HG02981 (cell line): Measurements from ENCODE around the gene RPA3.
A peak's percentile ranks its signal among the peaks of the same experiment; 100 is the strongest.

Source experiments
- ATAC-seq: cut with Tn5 transposase; IDR thresholded peaks from one replicate; pipeline ENCODE4 v1.9.1; 2021; ENCODE audit warnings: mild to moderate bottlenecking, moderate library complexity; ENCODE audit not compliant: unreplicated experiment

RPA3 gene

DNA sequence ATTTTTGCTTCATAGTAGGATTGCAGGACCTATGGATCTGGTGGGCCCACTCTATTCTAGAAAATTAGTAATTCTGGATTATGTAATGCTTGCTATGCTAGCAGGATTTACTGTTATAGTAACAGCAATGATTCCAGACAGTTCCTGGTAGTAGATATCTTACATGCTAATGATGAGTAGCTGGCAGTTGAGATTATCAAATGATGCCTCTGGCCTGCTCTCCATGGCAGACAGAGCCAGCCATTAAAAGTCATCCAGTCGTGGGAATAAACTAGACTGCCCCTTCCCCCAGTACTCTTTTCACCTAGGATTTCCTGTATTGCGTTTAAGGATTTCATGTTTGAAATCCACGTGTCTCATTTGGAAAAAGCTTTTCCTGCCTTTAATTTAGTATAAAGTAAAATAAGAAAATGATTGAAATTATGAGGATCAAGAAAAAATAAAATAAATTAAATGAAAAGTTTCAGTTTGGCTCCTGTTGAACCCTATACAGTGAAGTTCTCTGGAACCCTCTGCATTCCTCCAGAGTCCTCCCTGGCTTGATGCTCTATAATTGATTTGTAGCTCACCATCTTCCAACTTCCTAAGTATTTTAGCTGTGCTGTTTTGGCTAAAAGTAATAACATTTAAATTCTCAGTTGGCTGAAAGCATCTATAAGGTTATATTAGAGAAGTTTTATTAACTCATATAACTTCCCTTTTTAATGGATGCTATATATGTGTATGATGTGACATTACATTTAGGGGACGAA is 63.3 kb downstream of the RPA3 start:
- no peak for ATAC-seq

DNA sequence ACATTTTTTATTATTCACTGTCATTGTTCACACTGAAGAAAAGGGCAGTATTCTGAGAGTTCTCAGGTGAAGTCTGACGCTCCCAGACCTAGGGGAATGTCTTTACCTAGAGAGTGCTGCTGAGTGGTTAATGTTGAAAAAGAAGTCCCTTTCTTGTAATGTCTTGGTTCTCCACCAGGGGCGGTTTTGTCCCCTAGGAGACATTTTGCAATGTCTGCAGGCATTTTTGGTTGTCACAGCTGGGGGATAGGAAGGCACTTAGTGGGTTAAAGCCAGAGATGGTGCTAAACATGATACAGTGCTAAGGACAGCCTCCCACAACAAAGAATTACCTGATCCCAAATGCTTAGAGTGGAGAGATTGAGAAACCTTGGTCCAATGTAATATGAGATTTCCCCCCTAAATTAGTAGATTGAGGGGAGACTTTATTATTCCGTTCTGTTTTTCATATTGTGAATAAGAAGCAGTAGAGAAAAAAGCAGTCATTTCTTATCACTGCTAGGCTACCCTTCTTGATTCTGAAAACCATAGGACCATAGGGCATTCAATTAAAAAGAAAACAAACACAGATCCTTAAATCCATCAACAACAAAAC is 64.7 kb downstream of the RPA3 start:
- ATAC-seq = no peak

GRCh38 chr7:7652798-7653540 is 65.4 kb downstream of the RPA3 start:
- no peak for ATAC-seq

GRCh38 chr7:7651479-7651878 is 66.9 kb downstream of the RPA3 start:
- ATAC-seq = no peak

GRCh38 chr7:7650682-7651206 is 67.7 kb downstream of the RPA3 start:
- no peak for ATAC-seq

GRCh38 chr7:7647495-7648036 is 70.8 kb downstream of the RPA3 start:
- no peak for ATAC-seq

DNA sequence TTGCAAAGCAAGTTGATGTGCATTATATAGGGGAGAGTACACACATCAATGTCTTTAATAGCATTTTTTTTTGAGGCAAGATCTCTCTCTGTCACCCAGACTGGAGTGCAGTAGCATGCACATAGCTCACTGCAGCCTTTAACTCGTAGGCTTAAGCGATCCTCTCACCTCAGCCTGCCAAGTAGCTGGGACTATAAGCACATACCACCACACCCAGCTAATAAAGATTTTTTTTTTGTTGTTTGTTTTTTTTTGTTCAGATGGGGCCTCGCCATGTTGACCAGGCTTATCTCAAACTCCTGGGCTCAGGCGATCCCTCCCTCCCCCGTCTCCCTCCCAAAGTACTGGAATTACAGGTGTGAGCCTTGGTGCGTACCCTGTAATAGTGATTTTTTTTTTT is 76.3 kb downstream of the RPA3 start:
- ATAC-seq = no peak

DNA sequence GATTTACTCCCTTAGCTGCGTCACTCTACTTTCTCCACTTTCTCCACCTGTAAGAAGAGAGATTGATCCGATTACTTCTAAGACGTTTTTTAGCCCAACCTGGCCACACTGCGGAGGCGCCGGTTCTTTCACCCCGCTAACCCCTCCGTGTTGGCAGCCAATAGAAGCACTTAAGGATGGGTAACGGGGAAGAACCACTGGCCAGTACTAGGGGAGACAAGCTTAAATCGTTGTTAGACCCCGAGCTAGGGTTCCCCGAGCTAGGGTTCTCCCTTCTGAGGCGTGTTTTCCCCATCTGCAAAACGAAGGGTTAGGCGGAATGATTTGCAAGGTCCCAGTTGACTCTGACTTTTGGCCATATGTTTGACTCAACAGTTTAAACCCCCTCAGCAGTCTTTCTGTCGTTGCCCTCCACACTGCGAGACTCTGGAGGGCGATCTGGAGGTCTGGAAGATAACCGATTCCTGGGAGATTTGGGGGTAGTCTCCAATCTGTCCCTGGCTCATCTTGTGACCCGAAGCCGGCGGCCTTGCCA is 77.2 kb downstream of the RPA3 start:
- peak; percentile 13 for ATAC-seq

- ATAC-seq = peak; percentile 96
Measured at GRCh38 chr7:7640221-7641128, 77.9 kb downstream of the RPA3 start, which contains the start of gene UMAD1. TSS of gene UMAD1 (plus strand) at chr7:7640752. CDS start at chr7:7673372, 32,620 bp downstream.

DNA sequence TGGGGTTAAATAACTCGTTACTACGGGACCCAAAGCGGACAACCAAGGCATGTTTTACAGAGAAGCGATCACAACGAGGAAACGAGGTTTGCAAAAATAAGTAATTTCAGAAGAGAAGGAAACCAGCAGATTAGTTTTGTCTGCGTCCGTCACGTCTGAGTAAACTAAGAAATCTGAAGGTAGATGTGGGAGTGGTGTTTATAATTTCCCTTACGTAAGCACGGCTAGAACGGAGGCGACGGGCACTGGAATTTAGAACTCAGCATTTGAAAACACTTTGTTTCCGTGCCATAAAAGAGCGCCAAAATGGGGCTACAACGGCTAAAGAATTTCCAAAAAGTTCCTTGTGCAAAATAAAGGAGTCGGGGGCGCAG is 78.6 kb downstream of the RPA3 start:
- ATAC-seq = no peak

- no peak for ATAC-seq
Measured at GRCh38 chr7:7639421-7639820, 79.0 kb downstream of the RPA3 start.

DNA sequence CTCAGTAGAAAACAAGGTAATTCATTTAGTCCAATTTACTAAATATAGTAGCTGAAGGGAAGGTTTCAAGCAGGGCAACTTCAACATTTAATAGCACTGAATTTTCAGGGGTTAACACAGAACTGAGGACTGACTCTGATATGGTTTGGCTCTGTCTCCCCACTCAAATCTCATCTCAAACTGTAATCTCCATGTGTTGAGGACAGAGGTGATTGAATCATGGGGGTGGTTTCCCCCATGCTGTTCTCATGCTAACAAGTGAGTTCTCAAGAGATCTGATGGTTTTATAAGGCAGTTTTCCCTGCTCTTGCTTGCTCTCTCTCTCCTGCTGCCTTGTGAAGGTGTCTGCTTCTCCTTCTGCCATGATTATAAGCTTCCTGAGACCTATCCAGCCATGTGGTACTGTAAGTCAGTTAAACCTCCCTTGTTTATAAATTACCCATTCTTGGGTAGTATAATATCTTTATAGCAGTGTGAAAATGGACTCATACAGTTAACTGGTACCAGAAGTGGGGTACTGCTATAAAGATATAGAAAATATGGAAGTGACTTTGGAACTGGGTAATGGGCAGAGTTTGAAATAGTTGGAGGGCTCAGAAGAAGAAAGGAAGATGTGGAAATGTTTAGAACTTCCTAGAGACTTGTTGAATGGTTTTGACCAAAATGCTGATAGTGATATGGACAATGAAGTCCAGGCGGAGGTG is 87.6 kb downstream of the RPA3 start:
- ATAC-seq = no peak

GRCh38 chr7:7628476-7628875 is 89.9 kb downstream of the RPA3 start:
- ATAC-seq = no peak

DNA sequence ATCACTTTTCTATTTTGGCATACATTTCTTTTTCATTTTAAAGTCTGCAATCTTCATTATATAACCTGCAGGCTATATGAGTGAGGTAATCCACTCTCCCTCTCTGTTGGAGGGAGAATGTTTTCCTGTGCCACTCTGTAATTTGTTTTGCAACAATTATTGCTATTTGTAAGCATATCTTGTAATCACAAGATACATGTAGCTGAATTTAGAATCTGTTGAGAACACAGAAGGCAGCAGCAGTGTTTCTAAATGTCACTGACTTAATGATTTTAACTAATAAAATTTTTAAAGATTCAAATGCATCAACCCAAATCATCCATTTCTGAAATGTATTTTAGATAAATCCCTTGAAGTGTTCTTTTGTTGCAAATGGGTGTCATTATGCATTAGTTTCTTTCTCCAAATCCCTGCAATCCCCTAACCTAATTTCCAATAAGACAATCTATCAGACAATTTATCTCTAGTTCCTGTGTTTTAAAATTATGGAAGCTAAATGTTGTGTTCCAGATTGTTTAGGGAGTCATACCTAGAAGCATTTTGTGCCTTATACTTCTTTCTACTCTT is 97.7 kb downstream of the RPA3 start:
- ATAC-seq = no peak

- no peak for ATAC-seq
Measured at GRCh38 chr7:7620236-7620635, 98.2 kb downstream of the RPA3 start.

DNA sequence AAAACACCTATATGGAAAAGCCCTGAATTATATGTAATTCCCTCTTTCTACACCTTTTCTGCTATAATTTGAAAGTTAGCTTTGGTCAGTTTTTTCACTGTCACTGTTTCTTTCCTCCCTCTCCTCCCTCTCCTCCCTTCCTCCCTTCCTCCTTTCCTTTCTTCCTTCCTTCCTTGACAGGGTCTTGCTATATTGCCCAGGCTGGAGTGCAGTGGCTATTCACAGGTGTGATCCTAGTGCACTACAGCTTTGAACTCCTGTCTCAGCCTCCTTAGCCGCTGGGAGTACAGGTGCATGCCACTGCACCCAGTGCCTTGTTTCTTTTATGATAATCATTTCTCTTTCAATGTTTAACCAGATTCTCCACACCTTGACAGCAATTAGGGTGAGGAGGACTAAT is 100.0 kb downstream of the RPA3 start:
- no peak for ATAC-seq

DNA sequence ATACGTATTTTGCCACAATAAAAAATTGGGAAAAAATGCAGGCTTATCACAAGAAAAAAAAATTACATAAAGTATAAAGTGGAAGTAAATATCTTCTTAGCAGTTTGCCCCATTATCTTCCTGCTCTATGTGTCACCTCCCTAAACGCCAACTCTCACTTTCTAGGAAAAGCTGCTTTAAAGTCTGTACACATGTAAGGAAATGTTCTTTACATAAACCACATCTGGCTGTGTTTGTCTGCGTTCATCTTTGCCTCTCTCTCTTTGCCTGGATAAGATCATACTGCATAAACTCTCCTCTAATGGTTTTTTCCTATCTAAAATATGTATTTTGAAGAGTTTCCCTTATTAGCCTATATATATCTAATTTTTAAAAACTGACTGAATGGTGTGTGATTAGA is 100.9 kb downstream of the RPA3 start:
- no peak for ATAC-seq

GRCh38 chr7:7614018-7614741 is 104.2 kb downstream of the RPA3 start:
- ATAC-seq = no peak

GRCh38 chr7:7613210-7613609 is 105.2 kb downstream of the RPA3 start:
- no peak for ATAC-seq
